ENCODE data around the gene ZNF174. TPM values are rescaled to one million over a fixed set of nuclear protein-coding genes. Genes with fewer than 3 reads are reported as not detected.
A peak's percentile ranks its signal among the peaks of the same experiment; 100 is the strongest.

The ZNF174 gene
- total RNA-seq, 1 donor from 2014 or later: 9.0 TPM

DNA sequence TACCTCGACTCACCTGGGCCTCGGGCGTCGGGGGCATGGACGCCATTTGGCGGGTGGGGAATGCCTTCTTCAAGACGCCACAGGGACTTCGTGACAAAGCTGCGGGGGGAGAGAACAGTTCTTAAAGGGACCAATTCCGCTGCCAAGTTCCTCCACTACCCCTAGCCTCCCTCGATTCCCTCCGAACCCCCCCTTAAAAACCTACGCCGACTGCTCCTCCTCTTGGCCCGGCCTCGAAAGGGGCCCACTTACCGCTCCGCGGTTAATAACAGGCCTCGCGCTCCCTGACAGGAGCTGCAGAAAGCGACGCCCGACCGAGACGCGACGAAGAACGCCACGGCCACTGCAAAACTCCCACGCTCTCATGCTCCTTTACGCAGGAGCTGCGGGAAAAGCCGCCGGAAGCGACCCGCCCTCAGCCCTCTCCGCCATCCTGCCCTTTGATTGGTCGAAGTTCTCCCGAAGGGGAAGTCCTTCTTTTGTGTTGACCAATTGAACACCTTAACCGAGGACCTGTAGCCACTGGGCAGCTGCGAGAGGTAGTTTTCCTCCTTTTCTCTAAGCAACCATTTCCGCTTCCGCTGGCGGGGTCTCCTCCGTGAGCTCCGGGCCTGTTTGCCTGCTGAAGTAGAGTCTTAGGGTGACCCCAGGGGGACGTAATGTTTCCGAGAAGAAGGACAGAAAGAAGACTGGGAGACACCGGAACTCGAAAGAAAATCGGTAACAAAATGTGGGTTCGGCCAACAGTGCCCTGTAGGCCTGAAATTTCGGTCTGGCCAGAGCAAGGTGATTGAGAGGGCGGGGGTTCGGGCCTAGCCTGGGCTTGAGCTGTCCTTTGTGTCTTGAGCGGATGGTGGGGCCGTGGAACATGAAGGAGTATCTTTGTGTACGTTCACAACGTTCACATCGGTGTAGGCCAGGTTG lies 42.4 kb downstream of the ZNF174 start, which contains the start of the genes NAA60 and ZNF597:
TSS of gene NAA60 (plus strand) at position 573 of the 924 bp plus-strand sequence. CDS start 32,548 bp downstream, outside the sequence.
TSS of gene ZNF597 (minus strand) at position 397 of the 924 bp plus-strand sequence. CDS start at position 46, 351 bp downstream.
- H3K4me3 ChIP-seq: peak within 1 kb of the TSS; percentile 68
- no peak for TF ChIP-seq CTCF (IDR thresholded peaks at IDR 0.05)
- no peaks in the 10 kb centered on the region for H3K9me3 ChIP-seq
- H3K27ac ChIP-seq: peak within 1 kb of the TSS; percentile 81
- intact Hi-C loops (cut with DNase I): no loop called here
- H3K4me1 ChIP-seq: peaks cover 11% of the 10 kb centered on the region
- H3K36me3 ChIP-seq: peaks cover 20% of the 10 kb centered on the region
- H3K27me3 ChIP-seq (ENCODE audit: low read depth): no peaks in the 10 kb centered on the region
- DNase-seq (peak; percentile 84), ATAC-seq (peak; percentile 98)

DNA sequence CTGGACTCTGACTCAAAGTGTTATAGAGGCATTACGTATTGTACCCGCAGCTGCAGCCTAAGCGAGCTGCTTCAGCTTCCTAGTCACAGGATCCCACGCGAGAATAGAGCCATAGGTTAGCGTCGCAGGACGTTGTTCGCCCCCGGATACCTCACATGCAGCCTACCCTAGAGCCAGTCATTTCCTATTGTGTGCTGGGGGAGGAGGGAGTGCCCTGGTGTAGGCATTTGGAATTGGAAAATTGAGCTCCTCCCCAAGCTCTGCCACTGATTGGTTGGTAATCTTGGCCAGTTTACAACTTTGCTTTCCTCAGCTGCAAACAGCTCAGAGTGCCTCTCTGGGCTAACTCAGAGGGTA lies 43.0 kb downstream of the ZNF174 start:
- H3K36me3 ChIP-seq: peaks cover 26% of the 10 kb centered on the region
- H3K4me3 ChIP-seq: peak overlapping the region; percentile 68
- DNase-seq (peak; percentile 44), ATAC-seq (peak; percentile 80 to 82)
- peak overlapping the region; percentile 81 for H3K27ac ChIP-seq
- H3K4me1 ChIP-seq: peaks cover 11% of the 10 kb centered on the region
- intact Hi-C loops (cut with DNase I): no loop called here
- no peak for TF ChIP-seq CTCF (IDR thresholded peaks at IDR 0.05)
- no peaks in the 10 kb centered on the region for H3K27me3 ChIP-seq (ENCODE audit: low read depth)
- no peaks in the 10 kb centered on the region for H3K9me3 ChIP-seq

- intact Hi-C loops (cut with DNase I): no loop called here
- H3K27ac ChIP-seq: no peak overlapping the region
- no peaks in the 10 kb centered on the region for H3K27me3 ChIP-seq (ENCODE audit: low read depth)
- H3K4me1 ChIP-seq: peaks cover 25% of the 10 kb centered on the region
- no peak for ATAC-seq
- no peak for DNase-seq
- TF ChIP-seq CTCF (IDR thresholded peaks at IDR 0.05): no peak
- H3K36me3 ChIP-seq: no peaks in the 10 kb centered on the region
- H3K4me3 ChIP-seq: no peak overlapping the region
- no peaks in the 10 kb centered on the region for H3K9me3 ChIP-seq
Observed at GRCh38 chr16:3454093-3454492, 53.1 kb downstream of the ZNF174 start.

DNA sequence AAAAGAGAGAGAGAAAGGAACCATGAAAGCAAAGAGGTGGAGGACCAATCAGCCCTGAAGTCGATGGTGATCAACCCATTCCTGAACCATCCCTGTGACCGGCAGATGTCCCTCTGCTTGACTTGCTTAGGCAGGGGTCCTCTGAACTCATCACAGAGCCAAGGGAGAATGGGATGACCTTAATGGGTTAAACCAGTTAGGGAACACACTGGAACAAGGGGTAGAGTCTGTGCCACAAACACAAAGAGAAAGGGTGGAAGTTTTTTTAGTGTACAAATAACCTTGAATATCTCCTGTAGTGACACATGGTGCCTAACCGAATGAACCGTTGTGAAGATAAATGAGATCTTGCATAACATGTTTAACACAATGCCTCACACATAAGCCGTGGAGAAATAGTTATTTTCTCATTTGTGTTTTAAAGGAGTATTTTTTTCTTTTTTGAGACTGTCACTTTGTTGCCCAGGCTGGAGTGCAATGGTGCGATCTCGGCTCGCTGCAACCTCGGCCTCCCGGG lies 53.7 kb downstream of the ZNF174 start:
- Histone ChIP-seq H3K4me3 (no peak overlapping the region), H3K27me3 (ENCODE audit: low read depth) (no peaks in the 10 kb centered on the region), H3K27ac (no peak overlapping the region), H3K4me1 (peaks cover 31% of the 10 kb centered on the region), H3K36me3 (no peaks in the 10 kb centered on the region), H3K9me3 (no peaks in the 10 kb centered on the region)
- no peak for TF ChIP-seq CTCF (IDR thresholded peaks at IDR 0.05)
- ATAC-seq (no peak), DNase-seq (no peak)
- intact Hi-C loops (cut with DNase I): no loop called here

- Histone ChIP-seq H3K4me1 (peaks cover 60% of the 10 kb centered on the region), H3K27me3 (ENCODE audit: low read depth) (no peaks in the 10 kb centered on the region), H3K36me3 (no peaks in the 10 kb centered on the region), H3K9me3 (no peaks in the 10 kb centered on the region), H3K4me3 (peak overlapping the region; percentile 89), H3K27ac (peak overlapping the region; percentile 99)
- peak; percentile 93 for DNase-seq
- peak; percentile 96 to 98 for ATAC-seq
- peak; percentile 49 for TF ChIP-seq CTCF (IDR thresholded peaks at IDR 0.05)
- intact Hi-C loops (cut with DNase I): no loop called here
Observed at GRCh38 chr16:3457434-3458252, 56.6 kb downstream of the ZNF174 start.
